ELF-1 (cell line): ENCODE measurements around the gene DCP1A.

Experiments used
- DNase-seq: peaks from one replicate; pipeline ENCODE4 v3.0.0-alpha.2; 2016; ENCODE audit warnings: low read depth, low spot score

The DCP1A gene

DNA sequence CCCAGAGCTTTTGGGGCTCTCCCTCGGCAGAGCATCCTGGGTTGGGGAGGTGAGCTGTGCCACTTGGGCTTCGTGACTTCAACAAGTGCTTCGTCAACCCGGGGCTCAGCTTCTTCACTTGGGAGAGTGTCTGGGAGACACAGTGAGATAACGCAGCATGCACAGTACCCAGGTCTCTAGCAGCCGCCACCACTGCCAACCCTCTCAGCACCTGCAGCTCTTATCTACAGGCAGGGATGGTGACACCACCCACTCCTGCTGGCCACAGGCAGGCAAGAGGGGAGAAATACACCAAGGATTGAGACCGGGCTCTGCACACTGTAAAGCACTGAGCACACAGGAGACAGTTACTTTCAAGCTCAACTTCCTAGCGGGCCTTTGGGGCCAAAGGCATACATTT is 103.1 kb downstream of the DCP1A start:
- DNase-seq: no peak

DNA sequence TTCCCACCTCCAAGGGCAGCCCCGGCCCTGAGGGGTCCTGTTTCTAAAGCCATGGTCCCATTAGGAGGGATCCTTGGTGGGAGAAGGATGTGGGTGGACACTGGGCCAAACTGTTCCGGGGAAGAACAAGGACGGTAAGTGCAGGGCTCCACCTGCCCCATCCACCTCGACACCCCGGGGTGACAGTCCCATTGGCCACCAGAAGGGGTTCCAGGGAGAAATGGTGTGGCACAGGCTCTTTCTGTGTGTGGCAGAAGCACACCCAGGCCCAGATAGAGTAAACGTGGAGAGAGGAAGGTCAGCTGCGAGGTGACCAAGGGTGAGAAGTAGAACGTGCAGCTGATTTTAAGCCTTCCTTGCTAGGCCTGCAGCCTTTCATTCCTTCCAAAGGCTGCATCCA is 103.6 kb downstream of the DCP1A start:
- no peak for DNase-seq

DNA sequence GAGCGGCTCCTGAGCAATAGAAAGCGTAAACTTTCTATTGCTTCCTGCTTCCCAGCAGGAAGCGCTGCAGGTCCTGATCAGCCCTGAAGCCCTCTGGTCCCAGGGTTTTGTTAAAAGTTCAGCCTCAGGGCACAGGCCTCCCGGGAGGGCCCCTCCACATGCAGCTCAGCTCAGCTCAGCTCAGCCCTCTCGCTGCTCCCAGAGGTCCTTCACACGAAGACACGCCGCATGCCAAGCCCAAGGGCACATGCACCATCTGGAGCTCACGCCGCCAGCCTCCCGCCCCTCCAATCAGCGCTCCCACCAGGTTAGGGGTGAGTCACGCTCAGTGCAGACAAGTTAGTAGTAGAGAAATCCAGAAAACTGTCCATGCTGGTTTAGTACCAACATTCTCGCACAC is 104.2 kb downstream of the DCP1A start:
- DNase-seq: peak; percentile 90

DNA sequence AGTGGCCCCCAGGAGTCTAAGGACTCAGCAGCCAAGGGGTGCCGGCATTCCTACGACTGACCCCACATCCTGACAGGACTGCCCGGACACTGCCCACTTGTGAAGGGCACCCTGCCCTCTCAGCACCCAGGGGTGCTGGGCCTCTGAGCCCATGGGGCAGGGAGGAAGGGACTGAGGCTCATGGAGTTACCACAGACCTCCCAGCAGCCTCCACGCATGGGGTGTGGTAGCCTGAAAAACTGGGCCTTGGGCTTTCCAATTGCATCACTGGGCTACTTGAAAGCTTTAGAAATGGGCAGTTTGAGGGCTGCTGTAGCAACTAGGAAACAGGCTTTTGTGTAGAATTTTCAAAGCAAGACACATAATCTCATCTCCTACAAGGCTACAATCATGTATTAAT is 104.7 kb downstream of the DCP1A start:
- DNase-seq: no peak

DNA sequence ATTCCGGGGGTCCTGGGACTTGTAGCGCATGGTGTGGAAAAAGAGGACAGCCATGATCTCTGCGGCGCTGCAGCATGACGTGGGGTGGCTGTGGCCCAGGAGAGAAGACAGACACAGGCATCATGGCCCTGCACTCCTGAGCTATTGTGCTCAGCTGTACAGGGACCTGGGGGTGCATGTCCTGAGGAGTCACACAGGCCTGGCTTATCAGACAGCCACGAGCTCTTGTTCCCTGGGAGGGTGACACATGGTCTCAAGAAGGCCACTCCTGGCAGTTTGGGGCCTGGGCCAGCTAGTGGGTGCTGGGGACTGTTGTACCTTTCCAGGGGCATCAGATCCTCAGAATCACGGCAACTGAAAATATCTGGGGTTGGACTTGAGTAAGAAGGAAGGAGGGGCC is 105.2 kb downstream of the DCP1A start:
- DNase-seq: no peak

DNA sequence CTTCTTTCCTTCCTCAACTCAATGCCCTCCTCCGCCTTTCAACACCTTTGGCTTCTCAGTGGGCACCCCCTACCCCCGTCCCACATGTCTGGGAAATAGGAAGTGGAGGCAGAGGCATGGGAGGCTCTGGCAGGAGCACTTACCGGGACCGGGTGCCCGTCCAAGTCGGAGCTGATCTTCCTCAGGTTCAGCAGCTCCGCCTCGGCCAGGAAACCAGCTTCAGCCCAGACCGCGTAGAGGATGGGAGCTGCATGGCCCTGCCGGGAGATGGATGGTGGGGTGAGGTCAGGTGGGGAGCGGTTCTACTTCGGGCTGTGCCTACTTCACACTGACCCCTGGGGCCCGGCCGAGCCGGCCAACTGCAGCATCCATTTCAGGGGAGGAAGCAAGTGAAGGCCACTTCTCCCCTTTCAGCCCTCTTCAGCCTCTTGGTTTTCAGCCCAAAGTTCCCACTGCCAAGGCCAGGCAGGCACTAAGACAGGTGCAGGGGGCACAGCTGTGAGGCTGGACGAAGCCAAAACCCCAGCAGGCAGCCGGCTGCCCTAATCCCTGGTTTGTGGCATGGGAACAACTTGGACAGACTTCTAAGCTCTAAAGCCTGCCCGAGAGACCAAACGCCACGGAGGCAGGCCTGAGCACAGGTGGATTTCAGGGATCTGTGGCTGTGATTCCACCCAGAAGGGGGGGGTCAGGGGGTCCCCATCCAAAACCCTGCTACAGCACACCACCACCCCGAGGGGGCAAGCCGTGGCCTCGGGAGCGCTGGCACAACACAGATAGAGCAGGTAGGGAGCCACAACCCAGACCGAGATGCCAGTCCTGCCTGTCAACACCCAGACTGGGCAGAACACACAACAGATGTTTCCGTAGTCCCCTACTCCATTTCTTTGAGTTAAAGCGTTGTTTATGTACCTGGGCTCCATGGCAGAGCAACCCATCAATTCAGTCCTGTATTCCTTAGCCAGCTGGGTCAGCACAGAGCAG is 106.1 kb downstream of the DCP1A start:
- DNase-seq: no peak

DNA sequence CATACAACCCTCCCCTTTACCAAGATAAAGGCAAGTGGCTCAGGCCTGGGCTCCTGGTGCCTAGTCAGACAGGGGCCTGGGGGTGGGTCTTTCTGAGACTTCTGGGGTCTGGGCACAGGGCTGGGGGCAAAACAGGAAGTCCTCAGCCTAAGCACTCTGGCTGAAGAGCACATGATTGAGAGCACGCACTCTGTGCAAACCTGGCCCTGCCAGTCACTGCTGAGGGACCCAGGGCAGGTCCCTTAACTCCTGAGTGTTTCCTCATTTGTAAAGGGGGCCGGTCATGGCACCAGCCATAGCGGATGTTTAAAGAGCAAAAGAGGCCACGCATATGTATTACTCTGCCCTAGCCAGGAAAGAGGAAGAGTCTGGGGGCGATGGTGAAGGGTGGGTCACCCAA is 107.5 kb downstream of the DCP1A start:
- no peak for DNase-seq

DNA sequence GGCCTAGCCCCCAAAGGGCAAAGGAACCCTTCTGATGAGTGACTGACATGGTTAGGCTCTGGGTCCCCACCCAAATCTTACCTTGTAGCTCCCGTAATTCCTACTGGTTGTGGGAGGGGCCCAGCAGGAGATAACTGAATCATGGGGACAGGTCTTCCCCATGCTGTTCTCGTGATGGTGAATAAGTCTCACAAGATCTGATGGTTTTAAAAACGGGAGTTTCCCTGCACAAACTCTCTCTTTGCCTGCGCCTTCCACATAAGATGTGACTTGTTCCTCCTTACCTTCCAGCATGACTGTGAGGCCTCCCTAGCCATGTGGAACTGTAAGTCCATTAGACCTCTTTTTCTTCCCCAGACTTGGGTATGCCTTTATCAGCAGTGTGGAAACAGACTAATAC is 108.5 kb downstream of the DCP1A start:
- no peak for DNase-seq

DNA sequence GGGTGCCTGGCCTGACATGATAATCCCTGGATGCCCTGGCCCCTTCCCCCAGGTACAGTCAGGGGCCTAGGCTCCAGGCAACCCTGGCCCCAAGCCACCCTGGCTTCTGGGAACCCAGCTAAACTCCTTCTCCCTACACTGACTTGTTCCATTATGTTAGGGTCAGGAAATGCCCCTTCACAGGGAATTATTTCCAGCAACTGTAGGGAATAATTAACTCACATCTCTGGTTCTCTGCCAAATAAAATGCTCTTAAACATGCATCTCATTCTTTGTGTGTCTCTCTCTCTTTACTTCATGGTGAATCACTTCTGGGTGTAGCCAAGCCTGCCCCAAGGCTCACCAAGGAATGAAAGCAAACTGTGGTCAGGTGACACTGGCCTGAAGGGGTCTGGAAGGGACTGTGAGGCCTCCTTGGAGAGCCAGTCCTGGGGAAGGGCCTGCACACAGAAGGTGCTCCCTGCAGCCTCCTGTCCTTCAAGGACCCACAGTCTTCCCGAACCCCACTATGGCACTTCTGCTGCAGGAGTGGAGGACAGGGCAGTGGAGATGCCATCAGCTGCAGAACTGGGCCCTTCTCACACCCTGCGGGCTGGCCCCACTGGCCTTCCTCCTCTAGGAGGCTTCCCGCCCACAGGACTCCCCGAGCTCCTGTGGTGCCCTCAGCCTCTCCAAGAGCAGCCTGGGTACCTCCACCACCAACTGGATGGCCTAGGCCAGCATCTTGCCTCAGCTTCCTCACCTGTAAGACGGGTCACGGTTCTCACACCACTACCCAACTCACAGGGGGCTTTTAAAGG is 109.1 kb downstream of the DCP1A start:
- DNase-seq: no peak

DNA sequence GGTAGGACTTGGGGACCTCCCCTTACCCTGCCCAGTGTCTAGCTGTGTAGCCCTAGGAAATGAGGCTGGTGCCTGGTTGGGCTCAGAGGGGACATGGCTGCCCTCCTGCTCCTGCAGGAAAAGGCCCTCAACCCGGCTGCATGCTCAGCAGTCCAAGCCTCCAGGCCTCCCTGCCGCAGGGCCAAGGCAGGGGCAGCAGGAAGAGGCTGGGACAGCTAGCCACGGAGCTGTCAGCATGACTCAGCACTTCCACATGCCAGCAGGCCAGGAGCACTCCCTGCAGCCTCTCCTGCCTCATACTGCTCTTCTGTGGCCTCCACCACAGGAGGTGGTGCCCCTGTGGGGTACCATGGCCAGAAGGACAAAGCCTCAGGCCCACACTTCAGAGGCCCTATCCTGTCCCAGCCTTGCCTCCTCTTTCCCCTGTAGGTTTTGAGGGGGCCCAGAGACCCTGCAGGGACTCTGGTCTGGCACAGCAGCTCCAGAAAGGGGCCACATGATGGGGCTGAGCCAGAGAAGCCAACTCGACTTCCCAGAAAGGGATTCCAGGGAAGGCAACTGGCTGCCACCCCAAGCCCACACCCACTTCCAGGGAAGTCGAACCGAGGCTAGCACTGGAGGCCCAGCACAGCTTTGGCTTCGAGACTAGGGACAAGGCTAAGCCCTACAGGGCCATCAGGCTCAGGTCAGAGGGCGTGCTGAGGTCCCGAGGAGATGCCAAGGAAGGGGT is 111.1 kb downstream of the DCP1A start:
- DNase-seq: peak; percentile 85

DNA sequence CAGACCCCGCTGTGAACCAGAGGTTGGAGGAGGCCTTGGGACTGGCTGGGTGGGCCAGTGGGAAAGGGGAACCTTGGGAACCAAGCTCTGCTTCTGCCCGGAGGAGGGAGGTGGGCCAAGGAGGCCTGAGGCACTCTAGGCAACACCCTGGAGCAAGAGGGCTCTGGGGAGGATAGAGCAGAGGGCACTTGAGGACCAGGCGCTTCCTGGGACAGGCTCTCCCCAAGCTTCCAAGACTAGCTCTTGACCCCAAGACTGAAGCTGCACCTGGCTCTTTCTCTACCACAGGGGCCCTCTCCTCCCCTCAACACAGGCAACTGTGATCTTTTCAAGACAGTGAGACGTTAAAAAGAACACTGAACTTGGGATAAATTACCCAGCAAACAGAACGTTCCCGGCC is 111.8 kb downstream of the DCP1A start:
- no peak for DNase-seq

DNA sequence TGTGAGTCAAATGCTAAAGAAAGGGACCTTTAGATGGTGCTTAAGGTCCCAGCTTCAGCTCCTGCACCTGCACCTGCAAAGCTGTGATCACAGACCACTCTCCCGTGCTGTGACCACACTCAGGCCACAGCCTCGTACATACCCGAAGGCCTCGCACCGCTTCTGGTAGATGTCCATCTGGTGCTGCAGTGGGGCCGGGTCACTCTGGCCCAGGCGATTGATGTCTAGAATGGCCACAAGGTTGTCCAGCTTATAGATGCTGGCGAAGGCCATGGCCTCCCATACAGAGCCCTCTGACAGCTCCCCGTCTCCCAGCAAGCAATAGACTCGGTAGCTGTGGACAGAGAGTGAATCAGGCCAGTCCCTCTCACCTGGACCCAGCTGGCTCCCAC is 112.5 kb downstream of the DCP1A start:
- DNase-seq: no peak

DNA sequence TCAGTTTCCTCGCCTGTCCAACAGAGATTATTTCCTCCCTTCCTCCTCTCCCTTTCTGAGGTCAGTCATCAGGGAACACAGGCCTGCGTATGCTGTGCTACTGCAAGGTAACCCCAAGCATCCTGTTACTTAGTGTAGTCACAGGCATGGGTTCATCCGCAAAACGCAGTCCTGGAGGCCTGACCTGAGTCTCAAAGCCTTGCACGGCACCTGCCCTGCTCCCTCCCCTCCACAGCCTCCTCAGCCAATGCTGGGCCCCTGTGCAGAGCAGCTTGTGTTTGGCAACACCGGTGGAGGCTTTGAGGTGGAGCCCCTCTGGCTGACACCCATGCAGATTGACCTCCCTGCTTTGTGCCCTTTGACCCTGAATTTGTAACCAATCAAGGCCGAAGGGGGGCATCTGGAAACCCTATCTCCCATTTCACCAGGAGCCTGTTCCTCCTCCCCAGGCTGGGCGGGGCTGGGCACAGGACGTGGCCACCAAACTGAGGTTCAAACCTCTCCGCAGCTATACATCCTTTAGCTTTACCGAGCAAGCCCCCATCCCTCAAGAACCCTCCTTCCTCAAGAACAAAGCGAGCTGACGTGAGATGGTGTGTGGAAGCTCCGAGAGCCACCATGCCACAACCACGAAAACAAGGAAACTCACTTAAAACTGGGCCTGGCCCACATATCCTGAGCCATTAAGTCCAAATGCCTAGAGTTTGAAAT is 113.1 kb downstream of the DCP1A start:
- no peak for DNase-seq
